Progenitor cell of endocrine pancreas (in vitro differentiated cells): Measurements from ENCODE around the gene TMEM9. TPM values are rescaled to one million over a fixed set of nuclear protein-coding genes. Genes with fewer than 3 reads are reported as not detected.

ENCODE experiments used
- DNase-seq: peaks from one replicate; pipeline ENCODE4 v3.0.0; 2021; ENCODE audit warnings: low spot score; ENCODE audit not compliant: unreplicated experiment
- H3K27ac Mint-ChIP-seq: 2 replicates; pipeline ENCODE4 v1.8.0; 2021; ENCODE audit warnings: mild to moderate bottlenecking, moderate library complexity, mixed read lengths
- H3K27me3 Mint-ChIP-seq: 2 replicates; pipeline ENCODE4 v1.8.0; 2021; ENCODE audit warnings: mixed read lengths
- H3K36me3 Mint-ChIP-seq: 2 replicates; pipeline ENCODE4 v1.8.0; 2022; ENCODE audit warnings: mixed read lengths; ENCODE audit not compliant: insufficient read depth
- H3K4me1 Mint-ChIP-seq: 2 replicates; pipeline ENCODE4 v1.8.0; 2021; ENCODE audit warnings: low read depth, mixed read lengths
- H3K4me3 Mint-ChIP-seq: 2 replicates; pipeline ENCODE4 v1.8.0; 2021; ENCODE audit warnings: low read depth, mild to moderate bottlenecking, moderate library complexity, mixed read lengths
- H3K9me3 Mint-ChIP-seq: 2 replicates; pipeline ENCODE4 v1.8.0; 2021; ENCODE audit warnings: low read depth, mixed read lengths
- total RNA-seq: library from RNA; stranded (reverse); gene quantifications from 2 replicates; pipeline ENCODE4 v1.2.1, GENCODE V29; 2021
- TF ChIP-seq, protein P1 (sequence below): fragments of 200-600 bp; sonication (generic); IDR thresholded peaks from one replicate; pipeline ENCODE4 v1.5.0; 2021; ENCODE audit warnings: antibody characterized with exemption, mild to moderate bottlenecking; ENCODE audit not compliant: unreplicated experiment

The TMEM9 gene
- total RNA-seq, 1 donor from 2014 or later, result 146 TPM

DNA sequence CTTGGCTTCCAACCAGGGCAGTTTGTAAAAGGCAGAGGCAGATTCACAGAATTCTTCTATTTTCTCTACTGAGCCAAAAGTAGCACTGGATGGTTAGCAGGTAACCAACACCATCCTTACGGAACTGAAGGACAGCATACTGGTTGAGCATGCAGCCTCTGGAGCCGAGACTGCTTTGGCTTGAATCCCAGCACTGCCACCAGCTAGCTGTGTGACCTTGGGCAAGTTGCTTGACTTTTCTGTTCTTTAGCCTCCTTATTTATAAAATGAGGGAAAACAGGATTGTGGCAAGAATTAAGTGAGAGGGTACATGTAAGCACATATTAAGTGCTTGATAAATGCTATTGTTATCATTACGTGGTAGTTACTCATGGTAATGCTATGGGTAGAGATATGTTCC, 61.5 kb downstream of the TMEM9 start:
- TF ChIP-seq, protein P1, sequence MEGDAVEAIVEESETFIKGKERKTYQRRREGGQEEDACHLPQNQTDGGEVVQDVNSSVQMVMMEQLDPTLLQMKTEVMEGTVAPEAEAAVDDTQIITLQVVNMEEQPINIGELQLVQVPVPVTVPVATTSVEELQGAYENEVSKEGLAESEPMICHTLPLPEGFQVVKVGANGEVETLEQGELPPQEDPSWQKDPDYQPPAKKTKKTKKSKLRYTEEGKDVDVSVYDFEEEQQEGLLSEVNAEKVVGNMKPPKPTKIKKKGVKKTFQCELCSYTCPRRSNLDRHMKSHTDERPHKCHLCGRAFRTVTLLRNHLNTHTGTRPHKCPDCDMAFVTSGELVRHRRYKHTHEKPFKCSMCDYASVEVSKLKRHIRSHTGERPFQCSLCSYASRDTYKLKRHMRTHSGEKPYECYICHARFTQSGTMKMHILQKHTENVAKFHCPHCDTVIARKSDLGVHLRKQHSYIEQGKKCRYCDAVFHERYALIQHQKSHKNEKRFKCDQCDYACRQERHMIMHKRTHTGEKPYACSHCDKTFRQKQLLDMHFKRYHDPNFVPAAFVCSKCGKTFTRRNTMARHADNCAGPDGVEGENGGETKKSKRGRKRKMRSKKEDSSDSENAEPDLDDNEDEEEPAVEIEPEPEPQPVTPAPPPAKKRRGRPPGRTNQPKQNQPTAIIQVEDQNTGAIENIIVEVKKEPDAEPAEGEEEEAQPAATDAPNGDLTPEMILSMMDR, result no peak
- H3K9me3 Mint-ChIP-seq, result no peaks in the 10 kb centered on the region
- no peak overlapping the region for H3K27ac Mint-ChIP-seq
- no peaks in the 10 kb centered on the region for H3K36me3 Mint-ChIP-seq
- no peak for DNase-seq
- peaks cover 21% of the 10 kb centered on the region for H3K27me3 Mint-ChIP-seq
- no peak overlapping the region for H3K4me3 Mint-ChIP-seq
- H3K4me1 Mint-ChIP-seq, result no peaks in the 10 kb centered on the region

DNA sequence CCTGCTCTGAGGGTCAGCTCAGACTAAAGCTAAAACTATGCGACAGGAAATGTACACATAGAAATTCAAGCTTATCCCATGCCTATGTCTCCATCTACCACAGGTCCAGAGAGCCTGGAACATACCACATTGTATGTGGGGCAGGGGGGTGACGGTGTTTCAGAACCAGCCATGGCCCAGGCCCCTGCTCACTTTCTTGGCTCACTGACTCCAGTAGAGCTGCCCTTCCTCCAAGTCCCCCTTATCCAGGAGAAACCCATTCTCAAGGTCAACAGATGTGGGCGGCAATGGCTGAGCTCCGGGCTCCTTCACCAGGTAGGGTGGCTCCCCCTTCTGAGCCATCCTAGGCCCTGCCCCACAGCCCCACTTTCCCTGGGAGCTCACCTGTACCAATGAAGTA, 63.0 kb downstream of the TMEM9 start:
- H3K4me3 Mint-ChIP-seq, result no peak overlapping the region
- peaks cover 15% of the 10 kb centered on the region for H3K27me3 Mint-ChIP-seq
- no peak for DNase-seq
- H3K27ac Mint-ChIP-seq, result no peak overlapping the region
- TF ChIP-seq, protein P1, result no peak
- H3K36me3 Mint-ChIP-seq, result no peaks in the 10 kb centered on the region
- no peaks in the 10 kb centered on the region for H3K9me3 Mint-ChIP-seq
- no peaks in the 10 kb centered on the region for H3K4me1 Mint-ChIP-seq

DNA sequence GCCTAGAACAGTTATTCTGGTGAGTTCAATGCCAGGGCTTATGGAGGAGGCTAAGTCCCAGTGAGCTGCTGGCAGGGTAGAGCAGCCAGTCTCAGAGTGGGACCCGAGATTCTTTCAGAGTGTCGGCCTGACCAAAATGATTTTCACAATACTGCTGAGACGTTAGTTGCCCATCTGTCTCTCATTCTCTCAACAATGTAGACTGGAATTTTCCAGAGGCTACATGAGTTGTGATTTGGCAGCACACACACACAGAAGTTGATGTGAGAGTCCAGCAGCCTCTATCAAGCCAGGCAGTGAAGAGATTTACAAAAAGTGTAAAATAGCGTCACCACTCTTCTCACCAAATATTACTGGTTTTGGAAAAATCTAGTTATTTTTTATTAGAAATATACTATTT, 63.7 kb downstream of the TMEM9 start:
- H3K27ac Mint-ChIP-seq, result no peak overlapping the region
- no peaks in the 10 kb centered on the region for H3K36me3 Mint-ChIP-seq
- DNase-seq, result no peak
- H3K9me3 Mint-ChIP-seq, result no peaks in the 10 kb centered on the region
- H3K4me1 Mint-ChIP-seq, result no peaks in the 10 kb centered on the region
- TF ChIP-seq, protein P1, result no peak
- no peak overlapping the region for H3K4me3 Mint-ChIP-seq
- peaks cover 15% of the 10 kb centered on the region for H3K27me3 Mint-ChIP-seq

DNA sequence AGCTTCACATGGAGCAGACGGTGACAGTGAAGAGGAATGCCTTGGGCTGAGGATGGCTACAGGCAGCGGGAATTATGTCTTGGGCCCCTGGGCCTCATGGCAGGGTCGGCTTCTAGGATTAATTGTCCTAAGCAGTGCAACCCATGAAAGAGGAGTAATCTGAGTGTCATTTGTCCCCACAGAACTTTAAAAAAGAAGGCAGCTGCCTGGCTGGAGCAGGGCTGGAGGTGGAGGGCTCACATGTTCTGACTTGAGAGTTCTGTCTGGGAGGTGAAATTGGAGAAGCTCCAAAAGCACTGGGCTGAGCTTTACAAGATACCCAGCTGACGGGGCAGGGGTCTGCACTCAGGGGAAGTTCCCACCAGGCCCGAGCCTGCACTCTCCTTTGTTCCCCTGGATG, 64.7 kb downstream of the TMEM9 start:
- Mint-ChIP-seq H3K9me3 (no peaks in the 10 kb centered on the region), H3K27me3 (peaks cover 15% of the 10 kb centered on the region), H3K36me3 (no peaks in the 10 kb centered on the region), H3K27ac (no peak overlapping the region), H3K4me3 (no peak overlapping the region), H3K4me1 (no peaks in the 10 kb centered on the region)
- no peak for DNase-seq
- TF ChIP-seq, protein P1, result no peak

DNA sequence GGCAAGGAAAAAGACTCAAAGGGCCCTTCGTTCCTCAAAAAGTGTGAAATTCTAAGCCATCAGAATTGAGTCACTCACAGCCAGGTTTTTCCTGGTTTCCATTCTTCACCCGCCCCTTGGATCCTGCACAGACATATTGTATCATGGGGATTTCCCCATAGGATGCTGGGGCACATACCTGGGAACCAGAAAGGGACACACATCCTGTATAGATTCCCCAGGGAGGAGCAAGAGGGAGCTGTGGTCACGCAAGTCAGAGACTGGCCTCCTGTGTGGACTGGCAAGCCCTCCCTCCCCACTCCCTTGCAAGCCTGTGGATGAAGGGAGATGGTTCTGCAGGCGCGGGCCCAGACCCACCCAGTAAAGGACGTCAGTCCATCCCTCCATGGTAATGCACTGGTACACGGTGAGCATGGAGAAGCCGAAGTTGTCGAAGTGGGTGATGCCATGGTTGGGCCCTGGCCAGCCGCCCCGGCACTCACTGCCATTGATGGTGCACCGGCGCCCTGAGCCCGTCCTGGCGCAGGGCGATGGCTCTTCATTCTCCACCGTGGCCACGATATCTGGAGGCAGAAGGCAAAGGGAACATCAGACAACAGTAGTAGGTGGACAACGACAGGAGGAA, 65.3 kb downstream of the TMEM9 start:
- Mint-ChIP-seq H3K9me3 (no peaks in the 10 kb centered on the region), H3K27ac (no peak overlapping the region), H3K36me3 (no peaks in the 10 kb centered on the region), H3K4me1 (no peaks in the 10 kb centered on the region), H3K4me3 (no peak overlapping the region), H3K27me3 (peaks cover 14% of the 10 kb centered on the region)
- no peak for DNase-seq
- TF ChIP-seq, protein P1, result no peak
